OCI-LY3 (cell line): ENCODE data around the gene SLC25A26.

Source experiments
- H2AFZ ChIP-seq: fragments of 200-600, 300-600 bp; shearing (Covaris generic); 2 replicates; pipeline ENCODE4 v1.6.0; 2014; ENCODE audit warnings: antibody characterized with exemption, low read depth, low read length
- H3K27ac ChIP-seq: fragments of 200-600, 300-600 bp; sonication (generic); 2 replicates; pipeline ENCODE4 v1.5.1; 2014; ENCODE audit warnings: mild to moderate bottlenecking, low read length, moderate library complexity, mixed read lengths
- H3K27me3 ChIP-seq: fragments of 200-600, 300-600 bp; sonication (generic); 2 replicates; pipeline ENCODE4 v1.6.1; 2014; ENCODE audit warnings: low read depth, low read length, mixed read lengths
- H3K36me3 ChIP-seq: fragments of 200-600, 300-600 bp; sonication (generic); replicated peaks from 2 replicates; pipeline ENCODE3; 2014; ENCODE audit warnings: low read depth, low read length, mixed read lengths
- H3K4me1 ChIP-seq: fragments of 300-600, 200-600 bp; sonication (generic); 2 replicates; pipeline ENCODE4 v1.6.1; 2014; ENCODE audit warnings: low read length, mixed read lengths
- H3K4me2 ChIP-seq: fragments of 200-600, 300-600 bp; sonication (generic); 2 replicates; pipeline ENCODE4 v1.6.1; 2014; ENCODE audit warnings: low read length, mixed read lengths
- H3K4me3 ChIP-seq: fragments of 300-600, 200-600 bp; sonication (generic); 2 replicates; pipeline ENCODE4 v1.5.1; 2014; ENCODE audit warnings: antibody characterized with exemption, mild to moderate bottlenecking, low read length, moderate library complexity
- H3K79me2 ChIP-seq: fragments of 300-600, 200-600 bp; shearing (Covaris generic); 2 replicates; pipeline ENCODE4 v1.6.1; 2014; ENCODE audit warnings: mild to moderate bottlenecking, low read length, mixed read lengths
- H3K9ac ChIP-seq: fragments of 300-600, 200-600 bp; shearing (Covaris generic); 2 replicates; pipeline ENCODE4 v1.6.0; 2014; ENCODE audit warnings: mild to moderate bottlenecking, low read length, moderate library complexity
- H3K9me3 ChIP-seq: fragments of 200-600, 300-600 bp; shearing (Covaris generic); 2 replicates; pipeline ENCODE4 v1.6.1; 2014; ENCODE audit warnings: low read length, mixed read lengths; ENCODE audit not compliant: insufficient read depth
- H4K20me1 ChIP-seq: fragments of 200-600, 300-600 bp; sonication (generic); 2 replicates; pipeline ENCODE4 v1.6.1; 2016; ENCODE audit warnings: low read length, mixed read lengths; ENCODE audit not compliant: insufficient read depth
- CTCF ChIP-seq: fragments of 200-600, 300-600 bp; sonication (generic); IDR thresholded peaks from 2 replicates; pipeline ENCODE4 v1.5.1; 2014; ENCODE audit warnings: antibody characterized with exemption, low read length, low read depth
- EZH2phosphoT487 ChIP-seq: fragments of 200-600 bp; shearing (Covaris generic); IDR thresholded peaks from 2 replicates; pipeline ENCODE4 v1.6.1; 2018; ENCODE audit warnings: antibody characterized with exemption, mixed run types, low read depth

Gene SLC25A26

GRCh38 chr3:66227915-66228314 is 7.1 kb downstream of the SLC25A26 start:
- TF ChIP-seq EZH2phosphoT487 = no peak
- TF ChIP-seq CTCF = no peak
- H3K36me3 ChIP-seq = peaks cover 11% of the 10 kb centered on the region
- H3K4me2 ChIP-seq = no peak overlapping the region
- no peaks in the 10 kb centered on the region for H4K20me1 ChIP-seq
- H2AFZ ChIP-seq = no peak overlapping the region
- no peaks in the 10 kb centered on the region for H3K9me3 ChIP-seq
- no peak overlapping the region for H3K4me3 ChIP-seq
- H3K27ac ChIP-seq = no peak overlapping the region
- no peaks in the 10 kb centered on the region for H3K27me3 ChIP-seq
- peaks cover 24% of the 10 kb centered on the region for H3K4me1 ChIP-seq
- H3K9ac ChIP-seq = no peak overlapping the region
- H3K79me2 ChIP-seq = peaks cover 39% of the 10 kb centered on the region

GRCh38 chr3:66228707-66229106 is 7.9 kb downstream of the SLC25A26 start:
- H3K79me2 ChIP-seq = peaks cover 40% of the 10 kb centered on the region
- no peak overlapping the region for H3K4me3 ChIP-seq
- no peaks in the 10 kb centered on the region for H3K27me3 ChIP-seq
- H3K27ac ChIP-seq = no peak overlapping the region
- no peak for TF ChIP-seq EZH2phosphoT487
- TF ChIP-seq CTCF = no peak
- H3K9ac ChIP-seq = no peak overlapping the region
- no peaks in the 10 kb centered on the region for H3K9me3 ChIP-seq
- peak overlapping the region; percentile 19; the same call in 1 of the 2 replicates for H3K4me2 ChIP-seq
- H3K4me1 ChIP-seq = peaks cover 24% of the 10 kb centered on the region
- no peaks in the 10 kb centered on the region for H4K20me1 ChIP-seq
- no peak overlapping the region for H2AFZ ChIP-seq
- H3K36me3 ChIP-seq = peaks cover 4% of the 10 kb centered on the region

- H3K4me1 ChIP-seq = peaks cover 18% of the 10 kb centered on the region
- H4K20me1 ChIP-seq = no peaks in the 10 kb centered on the region
- H3K79me2 ChIP-seq = peaks cover 44% of the 10 kb centered on the region
- no peak overlapping the region for H3K27ac ChIP-seq
- H3K9ac ChIP-seq = no peak overlapping the region
- H3K9me3 ChIP-seq = no peaks in the 10 kb centered on the region
- no peaks in the 10 kb centered on the region for H3K27me3 ChIP-seq
- no peak overlapping the region for H3K4me3 ChIP-seq
- peaks cover 1% of the 10 kb centered on the region for H3K36me3 ChIP-seq
- no peak overlapping the region for H2AFZ ChIP-seq
- TF ChIP-seq EZH2phosphoT487 (no peak), CTCF (no peak)
- H3K4me2 ChIP-seq = no peak overlapping the region
Measured at GRCh38 chr3:66229931-66230330, 9.1 kb downstream of the SLC25A26 start.

GRCh38 chr3:66233033-66233432 is 12.2 kb downstream of the SLC25A26 start:
- Histone ChIP-seq H3K36me3 (peaks cover 24% of the 10 kb centered on the region), H3K9me3 (no peaks in the 10 kb centered on the region), H3K4me1 (peaks cover 17% of the 10 kb centered on the region), H3K4me3 (no peak overlapping the region), H3K79me2 (peaks cover 38% of the 10 kb centered on the region), H4K20me1 (no peaks in the 10 kb centered on the region), H3K27me3 (no peaks in the 10 kb centered on the region), H3K27ac (no peak overlapping the region), H2AFZ (no peak overlapping the region), H3K4me2 (no peak overlapping the region), H3K9ac (no peak overlapping the region)
- TF ChIP-seq CTCF (no peak), EZH2phosphoT487 (no peak)
